ENCODE measurements around the gene CGN.
A peak's percentile ranks its signal among the peaks of the same experiment; 100 is the strongest.

The CGN gene

DNA sequence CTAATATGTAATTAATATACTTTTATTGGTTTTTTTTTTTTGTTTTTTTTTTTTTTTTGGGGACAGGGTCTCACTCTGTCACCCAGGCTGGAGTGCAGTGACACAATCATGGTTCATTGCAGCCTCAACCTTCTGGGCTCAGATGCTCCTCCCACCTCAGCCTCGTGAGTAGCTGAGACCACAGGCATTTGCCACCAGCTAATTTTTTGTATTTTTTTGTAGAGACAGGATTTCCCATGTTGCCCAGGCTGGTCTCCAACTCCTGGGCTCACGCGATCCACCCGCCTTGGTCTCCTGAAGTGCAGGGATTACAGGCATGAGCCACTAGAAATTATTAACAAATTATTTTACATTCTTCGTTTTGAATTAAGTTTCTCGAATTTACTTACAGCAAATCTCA is 35.1 kb upstream of the CGN start:
- H3K4me3 ChIP-seq (replicated peaks in 1 of 2; ENCODE audit: low read depth in 2 of 2, low read length in 2 of 2): no peak overlapping the region
- no peak for DNase-seq (ENCODE audit: low read depth in 2 of 2)
- TF ChIP-seq, protein P1, sequence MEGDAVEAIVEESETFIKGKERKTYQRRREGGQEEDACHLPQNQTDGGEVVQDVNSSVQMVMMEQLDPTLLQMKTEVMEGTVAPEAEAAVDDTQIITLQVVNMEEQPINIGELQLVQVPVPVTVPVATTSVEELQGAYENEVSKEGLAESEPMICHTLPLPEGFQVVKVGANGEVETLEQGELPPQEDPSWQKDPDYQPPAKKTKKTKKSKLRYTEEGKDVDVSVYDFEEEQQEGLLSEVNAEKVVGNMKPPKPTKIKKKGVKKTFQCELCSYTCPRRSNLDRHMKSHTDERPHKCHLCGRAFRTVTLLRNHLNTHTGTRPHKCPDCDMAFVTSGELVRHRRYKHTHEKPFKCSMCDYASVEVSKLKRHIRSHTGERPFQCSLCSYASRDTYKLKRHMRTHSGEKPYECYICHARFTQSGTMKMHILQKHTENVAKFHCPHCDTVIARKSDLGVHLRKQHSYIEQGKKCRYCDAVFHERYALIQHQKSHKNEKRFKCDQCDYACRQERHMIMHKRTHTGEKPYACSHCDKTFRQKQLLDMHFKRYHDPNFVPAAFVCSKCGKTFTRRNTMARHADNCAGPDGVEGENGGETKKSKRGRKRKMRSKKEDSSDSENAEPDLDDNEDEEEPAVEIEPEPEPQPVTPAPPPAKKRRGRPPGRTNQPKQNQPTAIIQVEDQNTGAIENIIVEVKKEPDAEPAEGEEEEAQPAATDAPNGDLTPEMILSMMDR (IDR thresholded peaks at IDR 0.05; ENCODE audit: low read depth, low read length): no peak

DNA sequence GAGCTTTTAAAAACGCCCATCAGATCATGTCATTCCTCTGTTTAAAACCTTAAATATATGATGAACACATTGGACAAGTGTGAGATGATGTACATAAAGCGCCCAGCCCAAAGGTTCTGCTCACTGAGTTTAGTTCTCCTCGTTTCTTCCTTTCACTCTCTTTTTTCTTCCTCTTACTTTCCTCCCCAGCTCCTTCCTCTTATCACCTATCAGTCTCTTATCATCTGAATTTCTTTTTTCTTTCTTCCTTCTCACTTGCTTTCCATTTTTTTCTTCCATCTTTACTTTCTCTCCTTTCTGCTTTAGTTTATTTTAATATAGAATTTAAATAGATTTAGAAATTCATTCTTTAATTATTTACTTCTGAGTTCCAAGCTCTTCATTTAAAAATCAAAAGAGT is 34.1 kb upstream of the CGN start:
- DNase-seq (ENCODE audit: low read depth in 2 of 2): no peak
- H3K4me3 ChIP-seq (replicated peaks in 1 of 2; ENCODE audit: low read depth in 2 of 2, low read length in 2 of 2): no peak overlapping the region

DNA sequence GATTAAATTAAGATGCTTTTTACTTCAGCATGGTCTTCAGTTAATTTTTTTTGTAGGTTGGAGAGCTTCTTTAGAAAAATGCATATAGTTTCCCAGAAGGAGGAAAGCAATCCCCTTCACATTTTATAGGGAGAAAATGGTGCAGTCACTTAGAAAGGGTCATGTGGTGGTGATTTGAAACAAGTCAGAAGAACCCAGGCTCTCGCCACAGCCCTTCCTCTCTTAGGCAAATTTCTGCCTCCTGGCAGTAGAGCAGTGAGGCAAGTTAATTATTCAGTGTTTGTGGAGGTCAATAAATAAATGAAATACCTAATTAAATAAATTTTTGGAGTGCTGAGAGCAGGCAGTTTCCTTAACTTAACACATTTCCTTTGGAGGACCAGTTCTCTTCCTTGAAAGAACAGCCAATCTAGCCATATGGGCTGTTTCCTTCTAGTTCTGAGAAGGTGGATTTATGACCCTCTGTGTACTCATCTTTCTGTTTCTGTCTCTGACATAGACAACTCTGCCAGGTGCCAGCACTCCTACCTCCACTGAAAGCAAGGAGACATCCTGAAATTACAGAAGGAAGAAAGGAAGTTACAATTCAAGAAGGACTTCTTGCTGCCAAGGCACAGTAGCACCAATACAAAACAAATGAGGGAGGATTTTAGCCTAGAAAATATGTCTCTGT is 32.9 kb upstream of the CGN start:
- DNase-seq (ENCODE audit: low read depth in 2 of 2): no peak
- TF ChIP-seq, protein P1 (IDR thresholded peaks at IDR 0.05; ENCODE audit: low read depth, low read length): no peak
- H3K4me3 ChIP-seq (replicated peaks in 1 of 2; ENCODE audit: low read depth in 2 of 2, low read length in 2 of 2): no peak overlapping the region

More for the DNA sequence above, 34.1 kb upstream of the CGN start:
- TF ChIP-seq, protein P1 (IDR thresholded peaks at IDR 0.05; ENCODE audit: low read depth, low read length): no peak

GRCh38 chr1:151478923-151479322 is 32.3 kb upstream of the CGN start:
- peak in 1 of 2 donors; percentile 48 for DNase-seq (ENCODE audit: low read depth in 2 of 2)
- no peak overlapping the region for H3K4me3 ChIP-seq (replicated peaks in 1 of 2; ENCODE audit: low read depth in 2 of 2, low read length in 2 of 2)
- TF ChIP-seq, protein P1 (IDR thresholded peaks at IDR 0.05; ENCODE audit: low read depth, low read length): no peak

GRCh38 chr1:151479462-151479861 is 31.7 kb upstream of the CGN start:
- H3K4me3 ChIP-seq (replicated peaks in 1 of 2; ENCODE audit: low read depth in 2 of 2, low read length in 2 of 2): no peak overlapping the region
- TF ChIP-seq, protein P1 (IDR thresholded peaks at IDR 0.05; ENCODE audit: low read depth, low read length): no peak
- no peak for DNase-seq (ENCODE audit: low read depth in 2 of 2)

DNA sequence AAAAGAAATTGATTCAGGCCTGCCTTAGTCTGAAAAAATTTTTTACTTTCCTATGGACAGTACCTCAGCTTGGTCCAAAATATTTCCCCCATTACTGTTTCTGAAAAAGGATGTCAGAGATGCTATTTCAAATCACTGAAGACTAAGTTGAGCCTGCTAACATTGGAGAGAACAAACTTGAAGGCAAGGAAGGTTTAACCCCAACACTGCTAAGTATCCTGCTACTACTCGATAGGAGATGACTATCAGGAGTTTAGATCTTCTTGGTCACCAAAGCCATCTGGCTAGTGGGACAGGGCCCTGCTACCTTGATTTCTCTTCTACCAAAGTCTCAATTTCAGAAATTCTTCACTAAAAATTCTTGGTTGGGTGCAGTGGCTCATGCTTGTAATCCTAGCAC is 29.2 kb upstream of the CGN start:
- no peak for DNase-seq (ENCODE audit: low read depth in 2 of 2)
- TF ChIP-seq, protein P1 (IDR thresholded peaks at IDR 0.05; ENCODE audit: low read depth, low read length): no peak
- H3K4me3 ChIP-seq (replicated peaks in 1 of 2; ENCODE audit: low read depth in 2 of 2, low read length in 2 of 2): no peak overlapping the region

All from cardiac fibroblast (primary cell).